HepG2 (cell line): ENCODE measurements around the gene RNF25. TPM values are rescaled to one million over a fixed set of nuclear protein-coding genes. Genes with fewer than 3 reads are reported as not detected.
A peak's percentile ranks its signal among the peaks of the same experiment; 100 is the strongest.

Experiments
- JUN ChIP-seq: sonication (generic); formaldehyde crosslinking; IDR thresholded peaks from 2 replicates; pipeline ENCODE4 v1.4.0; 2020; ENCODE audit warnings: mild to moderate bottlenecking, missing genetic modification reagents
- PAWR ChIP-seq: sonication (generic); formaldehyde crosslinking; IDR thresholded peaks from 2 replicates; pipeline ENCODE4 v1.4.0; 2020; ENCODE audit warnings: missing genetic modification reagents, mild to moderate bottlenecking, borderline replicate concordance
- PHF20 ChIP-seq: sonication (generic); formaldehyde crosslinking; IDR thresholded peaks from 2 replicates; pipeline ENCODE4 v1.5.0; 2020; ENCODE audit warnings: mild to moderate bottlenecking, missing genetic modification reagents
- RXRB ChIP-seq: IDR thresholded peaks from 2 replicates; pipeline ENCODE4 v1.6.1; 2016; ENCODE audit warnings: borderline replicate concordance, missing genetic modification reagents, missing compliant biosample characterization
- SNAI1 ChIP-seq: sonication (generic); formaldehyde crosslinking; IDR thresholded peaks from 2 replicates; pipeline ENCODE4 v1.5.0; 2020; ENCODE audit warnings: mild to moderate bottlenecking, missing genetic modification reagents, borderline replicate concordance
- SYNCRIP ChIP-seq: fragments of 200-400 bp; formaldehyde crosslinking; IDR thresholded peaks from 2 replicates; pipeline ENCODE4 v1.6.1; 2018; ENCODE audit warnings: mild to moderate bottlenecking, low read depth, low read length; ENCODE audit not compliant: insufficient read depth
- ZFP36 ChIP-seq: fragments of 150-350 bp; IDR thresholded peaks from 2 replicates; pipeline ENCODE4 v1.6.1; 2018; ENCODE audit warnings: borderline replicate concordance, low read length, low read depth; ENCODE audit not compliant: partially characterized antibody
- ZFP82 ChIP-seq: sonication (generic); formaldehyde crosslinking; IDR thresholded peaks from 2 replicates; pipeline ENCODE4 v1.5.1; 2020; ENCODE audit warnings: mild to moderate bottlenecking, missing genetic modification reagents, borderline replicate concordance
- ZNF253 ChIP-seq: sonication (generic); formaldehyde crosslinking; IDR thresholded peaks from 2 replicates; pipeline ENCODE4 v1.8.0; 2022; ENCODE audit warnings: mild to moderate bottlenecking, missing genetic modification reagents, borderline replicate concordance
- ZNF256 ChIP-seq: sonication (generic); formaldehyde crosslinking; conservative IDR thresholded peaks from 2 replicates; pipeline ENCODE4 v1.4.0; 2020; ENCODE audit warnings: missing genetic modification reagents
- ZNF296 ChIP-seq: sonication (generic); formaldehyde crosslinking; conservative IDR thresholded peaks from 2 replicates; pipeline ENCODE4 v1.5.0; 2020; ENCODE audit warnings: mild to moderate bottlenecking, missing genetic modification reagents
- ZNF496 ChIP-seq: sonication (generic); formaldehyde crosslinking; IDR thresholded peaks from 2 replicates; pipeline ENCODE4 v1.8.1; 2023; ENCODE audit warnings: mild to moderate bottlenecking, moderate library complexity, missing genetic modification reagents; ENCODE audit not compliant: insufficient replicate concordance
- ZNF570 ChIP-seq: sonication (generic); formaldehyde crosslinking; IDR thresholded peaks from 2 replicates; pipeline ENCODE4 v1.4.0; 2020; ENCODE audit warnings: mild to moderate bottlenecking, missing genetic modification reagents, borderline replicate concordance
- ZNF616 ChIP-seq: sonication (generic); formaldehyde crosslinking; IDR thresholded peaks from 2 replicates; pipeline ENCODE4 v1.5.0; 2020; ENCODE audit warnings: low read depth, mild to moderate bottlenecking, missing genetic modification reagents
- ZSCAN12 ChIP-seq: sonication (generic); formaldehyde crosslinking; IDR thresholded peaks from 2 replicates; pipeline ENCODE4 v1.9.0; 2021; ENCODE audit warnings: mild to moderate bottlenecking, missing genetic modification reagents
- ZSCAN9 ChIP-seq: IDR thresholded peaks from 2 replicates; pipeline ENCODE4 v1.6.1; 2016; ENCODE audit warnings: borderline replicate concordance
- polyA plus RNA-seq, 8 experiments: library from polyadenylated mRNA; depleted of rRNA in 3 of 8; stranded (reverse) in 7 of 8; unstranded in 1 of 8; fragments of >200 nt; fragmentation: Illumina TruSeq in 4 of 8; extraction: Trizol in 4 of 8; gene quantifications; 2 replicates each; pipeline versions ENCODE4 v1.2.1 to v1.2.3, GENCODE V29; 2011 to 2016; ENCODE audit warnings: low read depth in 4 of 8, missing spikeins in 1 of 8, mixed read lengths in 1 of 8; ENCODE audit not compliant: insufficient read depth in 1 of 8
- total RNA-seq, 5 experiments: library from RNA; depleted of rRNA; stranded (reverse); fragments of >200 nt; fragmentation: Illumina TruSeq; extraction: Trizol; gene quantifications; 2 replicates each; pipeline ENCODE4 v1.2.3, GENCODE V29; 2016; ENCODE audit warnings: low read depth in 1 of 5
- TF ChIP-seq, protein P1 (sequence below), 2 experiments: sonication (generic) in 1 of 2; formaldehyde crosslinking in 1 of 2; IDR thresholded peaks; 2 replicates each; pipeline versions ENCODE4 v1.5.1 to v1.6.1; 2011 to 2020; ENCODE audit warnings: borderline replicate concordance in 1 of 2, low read depth in 1 of 2, low read length in 1 of 2, mild to moderate bottlenecking in 1 of 2, missing genetic modification reagents in 1 of 2, moderate library complexity in 1 of 2
- TF ChIP-seq, protein P2 (sequence below): sonication (generic); formaldehyde crosslinking; IDR thresholded peaks from 2 replicates; pipeline ENCODE4 v1.8.0; 2022; ENCODE audit warnings: missing genetic modification reagents, low read depth, mild to moderate bottlenecking, borderline replicate concordance
- TF ChIP-seq, protein P3 (sequence below): fragments of 450-650 bp; IDR thresholded peaks from 2 replicates; pipeline ENCODE4 v1.6.1; 2017
- TF ChIP-seq, protein P4 (sequence below), 2 experiments: IDR thresholded peaks; 2 replicates each; pipeline ENCODE4 v1.6.1; 2011 to 2012; ENCODE audit warnings: low read length in 2 of 2, borderline replicate concordance in 1 of 2, low read depth in 1 of 2, mild to moderate bottlenecking in 1 of 2, moderate library complexity in 1 of 2

RNF25 gene
- total and polyA plus RNA-seq, 2 of the 13 experiments (the other 11 are each of a cell fraction or from before 2014, with no cell fraction given), result 37.0 to 87.6 TPM

DNA sequence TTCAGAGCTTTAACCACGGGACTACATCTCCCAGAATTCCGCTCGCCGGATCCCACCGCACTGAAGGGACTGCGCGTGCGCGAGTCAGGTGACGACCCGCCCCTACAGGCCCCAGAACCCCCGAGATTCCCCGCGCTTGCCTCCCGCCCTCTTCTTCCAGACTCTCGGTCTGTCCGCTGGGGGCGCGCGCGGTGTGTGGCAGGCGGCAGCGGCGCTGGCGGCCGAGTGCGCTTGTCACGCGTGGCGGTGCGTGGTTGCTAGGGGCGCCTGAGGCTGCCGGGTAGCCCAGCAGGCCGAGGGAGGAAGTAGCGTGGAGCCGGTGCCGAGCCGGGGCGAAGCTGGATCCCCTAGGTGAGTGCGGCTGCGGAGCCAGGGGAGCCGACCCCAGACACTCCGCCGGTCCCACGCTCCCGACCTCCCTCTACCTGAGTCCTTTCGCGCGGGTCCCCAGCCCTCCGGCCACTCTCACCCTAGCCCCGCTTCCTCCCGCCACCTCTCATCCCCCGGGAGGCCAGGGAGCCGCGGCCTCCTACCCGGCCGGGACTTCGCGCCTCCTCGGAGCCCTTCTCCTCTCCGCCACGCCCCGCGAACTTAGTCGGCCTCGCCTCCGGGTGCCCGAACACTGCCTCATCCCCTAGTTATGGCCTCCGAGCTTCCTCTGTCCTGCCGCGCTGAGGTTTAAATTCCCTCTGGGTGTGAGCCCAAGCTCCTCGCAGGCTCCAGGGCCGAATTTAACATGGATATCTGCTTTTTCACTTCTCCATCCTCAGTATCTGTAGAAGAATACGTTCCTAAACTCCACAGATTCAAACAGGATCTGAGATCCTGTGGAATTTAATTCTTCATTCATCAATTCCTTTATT lies 39.1 kb upstream of the RNF25 start, which contains the start of gene TTLL4 (continued):
- TF ChIP-seq, protein P1, sequence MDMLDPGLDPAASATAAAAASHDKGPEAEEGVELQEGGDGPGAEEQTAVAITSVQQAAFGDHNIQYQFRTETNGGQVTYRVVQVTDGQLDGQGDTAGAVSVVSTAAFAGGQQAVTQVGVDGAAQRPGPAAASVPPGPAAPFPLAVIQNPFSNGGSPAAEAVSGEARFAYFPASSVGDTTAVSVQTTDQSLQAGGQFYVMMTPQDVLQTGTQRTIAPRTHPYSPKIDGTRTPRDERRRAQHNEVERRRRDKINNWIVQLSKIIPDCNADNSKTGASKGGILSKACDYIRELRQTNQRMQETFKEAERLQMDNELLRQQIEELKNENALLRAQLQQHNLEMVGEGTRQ (IDR thresholded peaks at IDR 0.05; ENCODE audit: low read depth, low read length), result peak; percentile 58; the same call in 1 of the 2 replicates
- TF ChIP-seq, protein P1 (CRISPR knock-in tag; IDR thresholded peaks at IDR 0.05; ENCODE audit: borderline replicate concordance), result peak; percentile 87
- TF ChIP-seq, protein P2, sequence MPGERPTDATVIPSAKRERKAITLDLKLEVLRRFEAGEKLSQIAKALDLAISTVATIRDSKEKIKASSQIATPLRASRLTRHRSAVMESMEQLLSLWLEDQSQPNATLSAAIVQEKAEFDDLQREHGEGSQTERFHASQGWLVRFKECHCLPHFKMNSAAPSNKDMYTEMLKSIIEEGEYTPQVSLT (CRISPR knock-in tag), result no peak
- peak; percentile 39; the same call in 1 of the 2 replicates for TF ChIP-seq ZNF253 (CRISPR knock-in tag)
- TF ChIP-seq SYNCRIP, result no peak
- TF ChIP-seq ZSCAN9 (CRISPR knock-in tag), result peak; percentile 65; the same call in 1 of the 2 replicates
- peak; percentile 90 for TF ChIP-seq SNAI1
- TF ChIP-seq, protein P3, sequence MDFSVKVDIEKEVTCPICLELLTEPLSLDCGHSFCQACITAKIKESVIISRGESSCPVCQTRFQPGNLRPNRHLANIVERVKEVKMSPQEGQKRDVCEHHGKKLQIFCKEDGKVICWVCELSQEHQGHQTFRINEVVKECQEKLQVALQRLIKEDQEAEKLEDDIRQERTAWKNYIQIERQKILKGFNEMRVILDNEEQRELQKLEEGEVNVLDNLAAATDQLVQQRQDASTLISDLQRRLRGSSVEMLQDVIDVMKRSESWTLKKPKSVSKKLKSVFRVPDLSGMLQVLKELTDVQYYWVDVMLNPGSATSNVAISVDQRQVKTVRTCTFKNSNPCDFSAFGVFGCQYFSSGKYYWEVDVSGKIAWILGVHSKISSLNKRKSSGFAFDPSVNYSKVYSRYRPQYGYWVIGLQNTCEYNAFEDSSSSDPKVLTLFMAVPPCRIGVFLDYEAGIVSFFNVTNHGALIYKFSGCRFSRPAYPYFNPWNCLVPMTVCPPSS, result no peak
- peak; percentile 48; the same call in 1 of the 2 replicates for TF ChIP-seq ZNF296
- peak; percentile 74 for TF ChIP-seq PHF20 (CRISPR knock-in tag)
- peak; percentile 95; the same call in 1 of the 2 replicates for TF ChIP-seq ZNF616 (CRISPR knock-in tag)
- TF ChIP-seq PAWR (CRISPR knock-in tag), result peak; percentile 86; the same call in 1 of the 2 replicates
- TF ChIP-seq RXRB (CRISPR knock-in tag), result peak; percentile 42; the same call in 1 of the 2 replicates
- TF ChIP-seq ZNF570, result peak; percentile 77; the same call in 1 of the 2 replicates
- TF ChIP-seq ZFP36, result no peak
- TF ChIP-seq ZNF496 (CRISPR knock-in tag), result no peak
- TF ChIP-seq ZFP82 (CRISPR knock-in tag), result peak; percentile 89
- peak; percentile 72; the same call in 1 of the 2 replicates for TF ChIP-seq ZSCAN12
- TF ChIP-seq, protein P4, sequence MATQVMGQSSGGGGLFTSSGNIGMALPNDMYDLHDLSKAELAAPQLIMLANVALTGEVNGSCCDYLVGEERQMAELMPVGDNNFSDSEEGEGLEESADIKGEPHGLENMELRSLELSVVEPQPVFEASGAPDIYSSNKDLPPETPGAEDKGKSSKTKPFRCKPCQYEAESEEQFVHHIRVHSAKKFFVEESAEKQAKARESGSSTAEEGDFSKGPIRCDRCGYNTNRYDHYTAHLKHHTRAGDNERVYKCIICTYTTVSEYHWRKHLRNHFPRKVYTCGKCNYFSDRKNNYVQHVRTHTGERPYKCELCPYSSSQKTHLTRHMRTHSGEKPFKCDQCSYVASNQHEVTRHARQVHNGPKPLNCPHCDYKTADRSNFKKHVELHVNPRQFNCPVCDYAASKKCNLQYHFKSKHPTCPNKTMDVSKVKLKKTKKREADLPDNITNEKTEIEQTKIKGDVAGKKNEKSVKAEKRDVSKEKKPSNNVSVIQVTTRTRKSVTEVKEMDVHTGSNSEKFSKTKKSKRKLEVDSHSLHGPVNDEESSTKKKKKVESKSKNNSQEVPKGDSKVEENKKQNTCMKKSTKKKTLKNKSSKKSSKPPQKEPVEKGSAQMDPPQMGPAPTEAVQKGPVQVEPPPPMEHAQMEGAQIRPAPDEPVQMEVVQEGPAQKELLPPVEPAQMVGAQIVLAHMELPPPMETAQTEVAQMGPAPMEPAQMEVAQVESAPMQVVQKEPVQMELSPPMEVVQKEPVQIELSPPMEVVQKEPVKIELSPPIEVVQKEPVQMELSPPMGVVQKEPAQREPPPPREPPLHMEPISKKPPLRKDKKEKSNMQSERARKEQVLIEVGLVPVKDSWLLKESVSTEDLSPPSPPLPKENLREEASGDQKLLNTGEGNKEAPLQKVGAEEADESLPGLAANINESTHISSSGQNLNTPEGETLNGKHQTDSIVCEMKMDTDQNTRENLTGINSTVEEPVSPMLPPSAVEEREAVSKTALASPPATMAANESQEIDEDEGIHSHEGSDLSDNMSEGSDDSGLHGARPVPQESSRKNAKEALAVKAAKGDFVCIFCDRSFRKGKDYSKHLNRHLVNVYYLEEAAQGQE (IDR thresholded peaks at IDR 0.05; ENCODE audit: borderline replicate concordance in 1 of 2, low read depth in 1 of 2, low read length in 2 of 2), result no peak
- TF ChIP-seq ZNF256 (CRISPR knock-in tag), result no peak
- TF ChIP-seq JUN, result peak; percentile 72; the same call in 1 of the 2 replicates
